Right forelimb (tissue), 1 donor: ENCODE data around the gene MRPS27.

Source experiments
- DNase-seq: peaks from one replicate; pipeline ENCODE4 v3.0.0-alpha.2; 2018

MRPS27 gene

DNA sequence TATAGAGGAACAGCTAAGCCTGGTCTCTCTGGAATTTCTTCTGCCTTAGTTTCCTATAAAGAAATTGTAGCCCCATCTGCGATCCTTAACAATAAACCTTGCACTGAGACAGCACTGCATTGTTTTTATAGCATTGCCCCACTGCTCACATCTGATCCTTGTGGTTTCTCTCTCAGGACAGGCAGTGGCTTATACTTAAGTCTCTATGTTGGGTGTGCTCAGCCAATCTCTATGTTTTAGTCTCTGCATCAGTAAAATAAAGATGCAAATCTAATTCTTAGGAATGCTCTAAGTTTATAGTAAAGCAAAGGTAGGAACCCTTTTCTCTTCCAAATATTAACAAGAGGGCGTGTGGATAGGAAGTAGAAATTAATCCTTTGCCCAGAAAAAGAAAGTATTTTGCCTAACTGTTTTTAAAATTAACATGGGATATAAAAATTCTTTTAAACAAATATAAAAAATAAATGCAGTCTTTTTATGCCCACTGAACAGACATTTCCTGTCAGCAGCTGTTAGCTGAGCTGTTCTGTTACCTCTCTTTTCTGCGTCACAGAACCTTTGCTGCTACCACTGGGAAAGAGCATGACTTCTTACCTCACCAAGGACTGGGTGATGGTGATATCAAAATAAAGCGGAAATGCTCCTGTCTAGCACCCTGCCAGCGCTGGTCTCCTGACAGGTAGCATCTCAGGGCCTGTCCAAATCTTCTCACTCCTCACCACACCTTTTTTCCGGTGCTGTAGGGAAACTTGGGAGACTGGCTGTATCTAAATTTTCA lies 29.5 kb downstream of the MRPS27 start:
- no peak for DNase-seq

DNA sequence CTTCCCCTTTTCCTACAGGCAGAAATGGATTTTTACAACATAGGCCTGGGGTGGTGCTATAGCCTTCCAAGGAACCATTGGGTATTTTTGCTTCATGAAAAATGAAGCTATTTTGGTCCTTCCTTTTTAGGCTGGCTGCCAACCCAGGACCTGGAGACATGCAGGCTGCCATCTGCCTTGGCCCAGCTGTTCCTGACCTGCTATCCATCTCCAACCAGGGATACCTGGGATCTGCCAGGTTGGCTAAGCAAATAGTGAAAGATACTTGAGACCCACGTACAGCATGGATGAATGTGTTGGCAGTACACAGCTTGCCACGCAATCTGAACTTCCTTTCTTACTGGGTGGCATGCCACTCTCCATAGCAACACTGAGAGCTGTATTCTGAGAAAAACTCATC lies 31.1 kb downstream of the MRPS27 start:
- no peak for DNase-seq

DNA sequence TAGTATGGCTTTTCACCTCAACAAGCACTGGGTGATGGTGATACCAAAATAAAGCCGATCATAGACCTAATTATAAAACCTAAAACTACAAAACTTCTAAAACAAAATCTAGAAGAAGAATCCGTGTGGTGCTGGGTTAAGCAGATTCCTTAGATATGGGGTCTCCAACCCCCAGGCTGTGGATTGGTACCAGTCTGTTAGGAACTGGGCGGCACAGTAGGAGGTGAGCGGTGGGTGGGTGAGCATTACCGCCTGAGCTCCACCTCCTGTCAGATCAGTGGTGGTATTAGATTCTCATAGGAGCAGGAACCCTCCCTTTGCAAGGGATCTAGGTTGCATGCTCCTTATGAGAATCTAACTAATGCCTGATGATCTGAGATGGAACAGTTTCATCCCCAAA lies 33.2 kb downstream of the MRPS27 start:
- DNase-seq, result no peak

DNA sequence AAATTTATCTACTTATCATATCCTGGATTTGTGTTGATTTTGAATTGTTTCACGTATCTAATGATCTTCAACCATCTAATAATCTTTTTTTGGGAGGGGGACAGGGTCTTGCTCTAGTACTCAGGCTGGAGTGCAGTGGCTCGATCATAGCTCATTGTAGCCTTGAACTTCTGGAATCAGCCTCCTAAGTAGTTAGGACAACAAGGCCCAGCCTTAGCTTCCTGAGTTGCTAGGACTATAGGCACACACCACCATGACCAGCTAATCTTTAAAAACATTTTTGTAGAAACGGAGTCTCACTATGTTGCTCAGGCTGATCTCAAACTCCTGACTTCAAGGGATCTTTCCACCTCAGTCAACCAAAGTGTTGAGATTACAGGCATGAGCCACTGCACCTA lies 34.6 kb downstream of the MRPS27 start:
- DNase-seq, result no peak

DNA sequence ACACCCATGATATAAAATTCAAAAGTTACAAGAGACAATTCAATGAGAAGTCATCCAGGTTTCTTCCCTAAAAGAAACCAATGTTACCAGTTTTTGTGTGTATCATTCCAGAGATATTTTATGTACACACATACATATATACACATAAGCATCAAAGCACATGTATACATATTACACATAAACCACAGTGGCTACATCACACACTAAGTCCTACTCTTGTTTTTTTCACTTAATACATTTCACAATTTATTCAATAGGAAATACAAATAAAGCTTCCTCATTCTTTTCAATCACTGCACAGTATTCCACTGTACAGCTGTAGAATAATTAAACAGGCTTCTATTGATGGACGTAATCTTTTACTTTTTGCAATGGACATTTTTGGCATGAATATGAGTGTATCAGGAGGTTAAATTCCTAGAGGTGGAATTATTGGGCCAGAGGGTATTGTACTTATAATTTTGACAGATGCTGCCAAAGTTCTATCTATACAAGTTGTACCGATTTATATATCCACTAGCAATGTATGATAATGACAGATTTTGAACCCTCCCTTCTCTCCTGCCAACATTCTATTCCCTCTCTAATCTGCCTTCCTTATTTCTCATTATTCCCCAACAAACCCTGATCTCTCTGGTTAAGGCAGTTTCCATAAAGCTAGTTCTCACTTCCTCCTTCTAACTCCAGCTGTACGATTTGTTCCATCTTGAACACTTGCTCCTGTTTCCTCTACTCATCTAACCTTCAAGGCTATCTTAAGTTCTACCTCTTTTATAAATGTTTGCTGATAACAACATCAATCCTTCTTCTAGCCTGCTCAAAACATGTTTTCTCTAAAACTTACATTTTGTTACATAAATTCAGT lies 35.2 kb downstream of the MRPS27 start:
- DNase-seq, result no peak

DNA sequence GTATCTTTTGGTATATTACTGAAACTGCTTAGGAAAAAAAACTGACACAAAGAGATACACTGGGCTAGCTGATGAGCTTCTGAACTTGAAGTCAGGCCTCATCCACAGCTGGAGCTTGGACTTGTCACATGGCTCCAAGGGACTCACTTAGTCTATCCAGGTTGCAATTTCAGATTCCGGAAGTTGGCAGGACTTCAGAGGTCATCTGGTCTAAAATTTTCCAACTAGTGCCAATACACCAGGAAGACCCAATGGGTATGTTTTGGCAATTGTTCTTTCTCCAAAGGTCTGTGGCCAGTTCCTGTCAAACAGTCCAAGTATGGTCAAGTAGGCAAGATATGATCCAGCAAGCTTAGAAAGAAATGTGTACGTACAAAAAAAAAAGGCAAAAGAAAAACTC lies 36.7 kb downstream of the MRPS27 start:
- DNase-seq, result no peak

DNA sequence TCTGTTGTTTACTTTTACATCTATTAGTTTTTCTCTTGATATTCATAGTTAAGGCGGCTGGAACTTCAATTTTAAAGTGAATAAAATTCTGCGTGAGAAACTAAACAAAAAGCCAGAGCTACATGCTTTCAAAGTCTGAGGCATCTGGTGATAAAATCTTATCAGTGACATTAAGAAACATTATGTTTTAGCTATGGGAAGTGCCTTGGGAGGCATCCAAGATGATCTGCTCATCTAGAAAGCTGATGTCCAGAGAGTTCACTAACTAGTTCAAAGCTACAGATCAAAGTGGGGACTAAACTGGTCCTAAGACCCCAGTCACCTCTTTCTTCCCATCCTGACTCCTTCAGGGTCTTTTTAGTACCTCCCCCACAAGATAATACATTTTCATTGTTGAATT lies 37.2 kb downstream of the MRPS27 start:
- DNase-seq, result no peak

DNA sequence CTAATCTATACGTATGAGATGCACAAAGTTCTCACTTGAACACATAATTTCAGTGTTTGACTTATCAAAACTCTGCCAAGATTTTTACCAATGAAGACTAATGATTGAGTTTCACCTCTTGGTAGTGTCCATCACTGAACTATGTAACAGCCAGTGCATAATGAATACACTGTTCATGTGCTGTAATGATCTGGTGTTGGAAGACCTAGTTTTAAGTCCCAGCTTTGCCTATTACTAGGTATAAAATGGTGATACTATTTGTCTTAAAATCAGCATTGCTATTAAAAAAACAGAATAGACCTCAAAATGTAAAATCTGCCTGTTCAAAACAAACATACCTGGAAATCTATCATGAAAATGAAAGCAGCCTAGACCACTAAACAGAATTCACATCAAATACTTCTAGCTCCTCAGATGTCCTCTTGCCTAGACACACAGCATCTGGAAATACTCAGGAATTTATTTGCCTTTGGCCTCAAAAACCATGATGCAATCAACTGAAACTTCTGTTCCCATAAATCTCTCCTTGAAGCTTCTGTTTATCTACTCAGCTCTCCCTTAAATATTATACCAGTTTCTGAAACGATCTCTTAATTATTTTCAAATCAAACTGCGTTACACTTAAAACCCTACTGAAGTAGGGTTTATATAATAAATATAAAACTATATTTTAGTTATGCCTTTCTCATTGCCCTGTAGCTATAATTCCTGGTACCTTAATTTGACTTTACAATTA lies 38.1 kb downstream of the MRPS27 start:
- no peak for DNase-seq

DNA sequence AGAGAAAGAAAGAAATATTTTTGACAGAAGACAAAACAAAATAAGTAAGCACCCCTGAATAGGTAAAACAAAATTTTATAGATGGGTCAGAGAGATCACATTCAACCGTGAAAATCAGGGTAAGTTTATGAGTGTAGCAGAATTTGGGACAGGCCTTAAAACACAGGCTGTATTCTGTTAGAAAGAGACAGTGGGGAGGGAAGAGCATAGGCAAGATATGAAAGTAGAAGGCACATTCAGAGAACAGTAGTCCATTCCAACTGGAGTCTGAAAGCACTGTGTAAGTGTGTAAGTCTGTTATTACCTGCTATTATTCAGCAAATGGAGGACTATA lies 38.6 kb downstream of the MRPS27 start:
- no peak for DNase-seq

DNA sequence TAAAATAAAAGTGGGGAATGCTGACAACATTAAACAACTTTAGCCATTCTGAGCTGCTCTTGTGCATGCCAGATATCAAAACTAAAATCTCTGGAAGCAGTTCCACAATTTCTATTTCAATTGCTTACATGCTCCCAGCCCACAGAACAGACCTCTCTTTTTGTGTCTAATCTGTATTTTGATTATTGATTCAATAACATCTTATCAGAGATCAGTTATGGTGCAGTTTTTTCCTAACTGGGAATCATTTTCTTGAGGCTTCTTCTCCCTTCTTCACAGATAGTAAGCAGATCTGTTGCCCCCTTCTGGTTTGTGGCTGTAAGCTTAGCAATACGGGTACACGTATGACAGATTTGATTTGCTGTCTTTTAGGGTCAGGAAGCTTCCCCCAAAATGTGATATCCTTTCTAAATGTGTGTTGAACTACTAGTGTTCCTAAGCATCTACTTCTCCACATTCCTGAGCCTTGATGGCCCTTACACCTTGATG lies 39.4 kb downstream of the MRPS27 start:
- DNase-seq, result no peak

DNA sequence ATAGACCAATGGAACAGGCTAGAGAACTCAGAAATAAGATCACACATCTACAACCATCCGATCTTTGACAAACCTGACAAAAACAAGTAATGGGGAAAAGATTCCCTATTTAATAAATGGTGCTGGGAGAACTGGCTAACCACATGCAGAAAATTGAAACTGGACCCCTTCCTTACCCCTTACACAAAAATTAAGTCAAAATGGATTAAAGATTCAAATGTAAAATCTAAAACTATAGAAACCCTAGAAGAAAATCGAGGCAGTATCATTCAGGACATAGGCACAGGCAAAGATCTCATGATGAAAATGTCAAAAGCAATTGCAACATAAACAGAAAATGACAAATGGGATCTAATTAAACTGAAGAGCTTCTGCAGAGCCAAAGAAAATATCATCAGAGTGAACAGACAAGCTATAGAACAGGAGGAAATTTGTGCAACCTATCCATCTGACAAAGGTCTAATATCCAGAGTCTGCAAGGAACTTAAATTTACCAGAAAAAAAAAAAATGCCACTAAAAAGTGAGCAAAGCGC lies 43.8 kb downstream of the MRPS27 start:
- DNase-seq, result no peak

DNA sequence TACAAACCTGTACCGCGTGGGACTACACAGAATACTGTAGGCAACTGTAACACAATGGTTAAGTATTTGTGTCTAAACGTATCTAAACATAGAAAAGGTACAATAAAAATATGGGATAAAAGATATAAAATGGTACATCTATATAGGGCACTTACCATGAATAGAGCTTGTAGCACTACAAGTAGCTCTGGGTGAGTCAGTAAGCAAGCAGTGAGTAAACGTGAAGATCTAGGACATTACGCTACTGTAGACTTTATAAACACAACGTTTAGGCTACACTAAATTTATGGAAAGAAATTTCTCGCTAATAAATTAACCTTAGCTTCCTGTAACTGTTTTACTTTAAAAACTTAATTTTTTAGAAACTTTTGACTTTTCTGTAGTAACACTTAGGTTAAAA lies 46.5 kb downstream of the MRPS27 start:
- DNase-seq, result no peak

DNA sequence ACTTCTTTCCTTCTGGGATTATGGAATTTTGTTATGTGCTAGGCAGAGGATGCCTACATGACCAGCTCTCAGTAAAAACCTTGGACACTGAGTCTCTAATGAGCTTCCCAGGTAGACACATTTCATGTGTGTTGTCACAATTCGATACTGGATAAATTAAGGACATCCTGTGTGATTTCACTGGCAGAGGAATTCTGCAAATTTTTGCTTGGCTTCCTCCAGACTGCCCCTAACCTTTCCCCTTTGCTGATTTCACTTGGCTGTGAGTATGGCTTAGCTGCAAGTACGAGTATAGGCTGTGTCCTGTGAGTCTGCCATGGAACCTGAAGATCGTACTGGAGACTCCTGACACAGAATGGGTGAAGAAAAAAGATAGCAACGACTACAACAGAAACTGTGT lies 47.6 kb downstream of the MRPS27 start:
- DNase-seq, result no peak

DNA sequence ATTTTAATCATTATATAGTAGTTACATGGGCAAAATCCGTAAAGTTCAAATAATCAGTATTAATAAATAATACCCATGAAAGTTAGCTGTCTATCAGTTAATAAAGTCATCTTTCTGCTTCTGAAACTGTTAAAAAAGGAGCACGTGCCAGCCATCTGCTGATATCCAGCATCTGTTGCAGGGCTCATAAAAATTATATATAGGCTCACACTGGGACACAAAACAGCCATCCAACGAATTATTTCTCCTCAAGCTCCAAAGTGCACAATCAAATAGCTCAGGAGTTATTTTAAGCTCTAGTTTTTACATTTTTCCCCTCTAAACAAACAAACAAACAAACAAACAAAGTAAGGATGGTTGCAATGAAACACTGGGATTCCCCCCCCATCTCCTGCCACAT lies 48.3 kb downstream of the MRPS27 start:
- no peak for DNase-seq

DNA sequence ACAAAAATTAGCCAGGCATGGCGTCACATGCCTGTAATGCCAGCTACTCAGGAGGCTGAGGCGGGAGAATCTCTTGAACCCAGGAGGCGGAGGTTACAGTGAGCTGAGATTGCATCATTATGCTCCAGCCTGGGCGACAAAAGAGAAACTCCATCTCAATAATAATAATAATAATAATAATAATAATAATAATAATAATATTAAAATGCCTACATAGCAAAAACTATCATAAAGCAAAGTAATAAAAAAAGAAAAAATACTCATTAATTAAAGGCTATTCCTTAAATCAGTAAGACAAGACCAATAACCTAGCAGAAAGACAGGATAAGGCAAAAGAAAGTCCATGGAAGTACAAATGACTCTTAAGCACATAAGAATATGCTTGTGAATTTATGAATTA lies 50.0 kb downstream of the MRPS27 start:
- DNase-seq, result no peak

DNA sequence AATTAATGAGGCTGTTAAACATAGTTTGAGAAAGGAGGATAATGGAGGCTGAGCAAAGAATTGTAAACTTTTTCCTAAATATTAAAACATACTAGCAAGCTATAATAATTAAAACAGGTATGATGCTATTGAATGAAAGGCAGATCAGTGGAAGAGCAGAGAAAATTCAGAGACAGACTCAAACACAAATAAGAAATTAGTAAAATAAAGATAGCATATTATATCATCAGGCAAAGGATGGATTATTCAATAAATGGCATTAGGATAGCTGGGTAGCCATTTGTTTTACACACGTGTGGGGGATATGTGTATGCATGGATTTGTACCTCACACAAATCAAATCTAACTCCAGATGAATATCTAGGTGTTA lies 50.6 kb downstream of the MRPS27 start:
- no peak for DNase-seq

DNA sequence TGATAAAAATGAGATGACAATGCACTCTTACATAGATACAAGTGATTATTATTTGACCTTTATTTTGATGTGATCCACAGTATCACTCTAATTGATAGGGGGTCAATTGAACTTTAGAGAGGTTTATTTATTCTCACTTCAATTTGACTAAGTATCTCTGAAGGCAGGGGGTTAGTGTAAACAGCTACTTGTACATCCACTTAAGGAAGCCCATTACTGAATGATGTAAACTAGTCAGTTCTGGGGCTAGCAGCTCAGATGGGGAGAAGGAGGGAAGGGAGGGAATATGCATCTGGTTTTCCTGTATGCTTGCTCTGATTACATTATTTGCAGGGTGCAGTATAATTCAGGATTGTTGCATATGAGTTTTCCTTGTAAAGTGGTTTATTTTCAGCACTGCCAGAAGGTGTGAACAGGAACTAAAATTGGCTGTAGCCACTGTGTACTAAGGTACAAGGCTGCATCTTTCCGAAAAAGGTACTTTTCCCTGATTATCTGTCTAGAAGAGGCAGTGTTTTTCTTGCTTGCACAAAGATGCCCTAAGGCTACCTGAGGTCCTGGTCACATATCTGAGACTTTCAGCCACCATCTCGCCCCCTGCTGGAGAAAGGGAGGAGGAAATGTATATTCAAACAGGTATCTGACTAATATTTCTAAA lies 51.2 kb downstream of the MRPS27 start:
- no peak for DNase-seq

DNA sequence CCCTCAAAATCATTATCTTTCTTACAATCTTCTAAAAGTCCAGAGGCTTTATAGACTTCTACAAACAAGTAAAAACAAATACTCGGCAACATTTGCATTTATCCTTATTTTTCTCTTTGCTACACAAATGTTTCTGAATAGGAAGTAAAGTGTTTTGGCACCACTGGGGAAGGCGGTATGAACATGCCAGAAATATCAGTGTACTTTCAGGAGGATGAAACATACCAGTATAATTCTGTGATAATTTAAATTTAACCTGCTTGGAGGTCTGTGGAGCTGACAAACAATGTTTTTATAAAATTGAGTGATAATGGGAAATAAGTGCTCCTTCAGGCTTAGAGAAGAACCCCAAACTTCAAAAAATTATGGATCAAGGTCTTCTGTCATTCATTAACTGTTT lies 51.8 kb downstream of the MRPS27 start:
- DNase-seq, result no peak

DNA sequence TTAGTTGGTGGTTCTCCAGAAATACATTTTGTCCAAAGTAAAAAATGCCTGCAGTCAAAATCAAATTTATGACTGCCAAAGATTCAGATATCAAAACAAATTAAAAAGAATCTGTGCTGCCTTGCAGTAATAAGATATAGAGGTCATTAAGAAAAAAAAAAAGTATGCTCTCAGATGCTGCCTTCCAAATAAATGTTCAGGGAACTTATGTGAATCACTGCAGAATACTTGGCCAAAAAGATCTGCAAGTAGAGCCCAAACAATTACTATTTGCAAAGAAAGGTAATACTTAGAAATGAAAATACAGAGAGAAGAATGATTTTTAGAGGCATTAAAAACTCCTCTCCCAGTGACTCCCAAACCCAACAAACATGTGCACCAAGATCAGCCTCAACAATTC lies 52.4 kb downstream of the MRPS27 start:
- no peak for DNase-seq

DNA sequence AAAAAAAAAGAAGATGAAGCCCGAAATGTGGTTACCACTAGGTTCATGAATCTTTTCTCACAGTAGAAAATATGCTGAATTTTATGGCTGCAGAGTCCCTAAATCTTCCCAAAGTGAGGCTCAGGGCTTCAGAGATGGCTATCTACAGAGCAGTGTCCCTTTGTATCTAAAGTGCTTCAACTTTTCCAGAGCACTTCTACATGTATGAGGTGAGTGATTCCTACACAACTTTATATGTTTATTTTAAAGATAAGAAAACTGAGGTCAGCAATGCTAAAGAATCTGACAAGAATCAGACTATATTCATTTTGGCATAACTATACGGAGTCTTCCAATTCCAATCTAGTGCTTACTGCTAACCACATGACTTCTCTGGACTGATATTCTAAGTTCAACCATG lies 53.2 kb downstream of the MRPS27 start:
- no peak for DNase-seq

DNA sequence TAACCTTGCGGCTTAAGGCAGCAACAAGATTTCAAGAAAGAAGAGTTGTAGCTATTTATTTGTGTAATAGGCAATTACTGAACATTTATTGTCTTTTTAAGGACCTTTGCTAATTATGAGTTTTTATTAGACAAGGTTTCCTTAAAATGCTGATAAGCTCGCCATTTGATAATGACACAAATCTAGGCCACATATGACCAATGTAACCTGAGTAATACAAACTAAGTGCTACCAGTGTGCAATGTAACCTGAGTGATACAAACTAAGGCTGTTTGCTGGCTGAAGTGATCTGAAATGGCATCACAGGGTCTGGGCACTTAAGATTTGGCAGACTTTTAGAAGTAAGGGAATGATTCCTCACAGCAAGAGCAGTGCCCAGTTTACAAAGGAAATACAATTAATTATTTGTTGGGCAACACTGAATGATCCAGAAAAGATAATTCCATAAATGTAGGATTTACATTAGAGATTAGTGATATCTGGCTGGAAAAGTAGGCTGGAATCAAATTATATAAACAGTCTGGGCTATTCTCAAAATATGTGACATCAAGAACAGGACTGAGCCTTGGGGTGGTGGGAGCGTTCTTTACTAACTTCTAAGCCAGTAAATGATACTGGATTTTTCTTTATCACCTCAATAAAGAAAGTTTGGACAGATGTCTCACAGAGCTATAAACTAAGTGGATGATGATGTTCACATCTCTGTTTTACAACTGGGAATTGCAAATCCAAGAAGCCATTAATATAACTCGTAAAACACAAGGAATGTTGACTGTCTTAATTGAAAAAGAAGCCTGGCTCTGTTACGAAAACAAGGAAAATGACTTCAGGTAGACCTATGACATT lies 54.8 kb downstream of the MRPS27 start:
- no peak for DNase-seq

DNA sequence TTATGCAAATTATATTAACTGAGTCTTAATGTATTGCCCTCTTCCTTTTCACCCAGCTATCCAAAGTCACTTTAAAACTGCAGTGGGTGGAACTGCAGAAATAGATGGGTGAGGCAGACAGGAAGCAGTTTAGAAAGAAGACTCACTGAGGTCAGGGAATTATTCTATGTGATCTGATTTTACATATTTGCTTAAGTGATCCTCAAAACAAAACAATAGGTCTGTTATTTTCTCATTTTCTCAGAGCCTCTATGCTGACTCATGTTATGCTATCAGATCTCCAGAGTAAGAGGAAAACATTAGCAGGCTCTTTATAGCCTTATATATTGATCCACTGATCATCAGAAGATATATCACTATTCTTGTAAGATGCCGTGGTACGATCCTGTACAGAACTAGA lies 63.5 kb downstream of the MRPS27 start:
- no peak for DNase-seq
